ENCODE measurements around the gene RAB6C.
"Not testable (repeated sequence)": the region's sequence is repeated elsewhere in the genome, so short reads cannot be mapped to it uniquely, and the experiment has no call there.

Gene RAB6C

DNA sequence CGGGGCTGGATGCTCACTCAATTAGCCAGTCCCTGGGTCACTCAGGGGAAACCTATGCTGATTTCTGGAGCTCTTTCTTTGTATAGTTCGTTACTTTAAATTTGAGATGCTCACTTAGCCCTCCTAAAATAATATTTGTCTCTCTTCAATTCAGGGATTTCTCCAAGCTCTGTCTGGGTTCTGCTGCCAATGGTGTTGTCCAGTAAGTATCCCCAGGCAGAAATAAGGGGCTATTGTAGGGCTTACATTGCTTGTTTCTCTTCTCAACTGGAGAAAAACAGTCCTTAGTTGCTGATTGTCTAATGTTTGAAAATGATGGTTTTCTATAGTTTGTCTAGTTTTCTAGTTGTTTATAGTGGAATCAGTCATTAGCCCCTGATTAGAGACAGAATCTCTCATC, 5.0 kb downstream of the RAB6C start:
- no peak overlapping the region for H3K4me3 ChIP-seq (replicated peaks in 1 of 2; ENCODE audit: low read depth in 2 of 2, low read length in 2 of 2)
- no peak for DNase-seq (ENCODE audit: low read depth in 2 of 2)
- TF ChIP-seq, protein P1, sequence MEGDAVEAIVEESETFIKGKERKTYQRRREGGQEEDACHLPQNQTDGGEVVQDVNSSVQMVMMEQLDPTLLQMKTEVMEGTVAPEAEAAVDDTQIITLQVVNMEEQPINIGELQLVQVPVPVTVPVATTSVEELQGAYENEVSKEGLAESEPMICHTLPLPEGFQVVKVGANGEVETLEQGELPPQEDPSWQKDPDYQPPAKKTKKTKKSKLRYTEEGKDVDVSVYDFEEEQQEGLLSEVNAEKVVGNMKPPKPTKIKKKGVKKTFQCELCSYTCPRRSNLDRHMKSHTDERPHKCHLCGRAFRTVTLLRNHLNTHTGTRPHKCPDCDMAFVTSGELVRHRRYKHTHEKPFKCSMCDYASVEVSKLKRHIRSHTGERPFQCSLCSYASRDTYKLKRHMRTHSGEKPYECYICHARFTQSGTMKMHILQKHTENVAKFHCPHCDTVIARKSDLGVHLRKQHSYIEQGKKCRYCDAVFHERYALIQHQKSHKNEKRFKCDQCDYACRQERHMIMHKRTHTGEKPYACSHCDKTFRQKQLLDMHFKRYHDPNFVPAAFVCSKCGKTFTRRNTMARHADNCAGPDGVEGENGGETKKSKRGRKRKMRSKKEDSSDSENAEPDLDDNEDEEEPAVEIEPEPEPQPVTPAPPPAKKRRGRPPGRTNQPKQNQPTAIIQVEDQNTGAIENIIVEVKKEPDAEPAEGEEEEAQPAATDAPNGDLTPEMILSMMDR (IDR thresholded peaks at IDR 0.05; ENCODE audit: low read depth, low read length): no peak

DNA sequence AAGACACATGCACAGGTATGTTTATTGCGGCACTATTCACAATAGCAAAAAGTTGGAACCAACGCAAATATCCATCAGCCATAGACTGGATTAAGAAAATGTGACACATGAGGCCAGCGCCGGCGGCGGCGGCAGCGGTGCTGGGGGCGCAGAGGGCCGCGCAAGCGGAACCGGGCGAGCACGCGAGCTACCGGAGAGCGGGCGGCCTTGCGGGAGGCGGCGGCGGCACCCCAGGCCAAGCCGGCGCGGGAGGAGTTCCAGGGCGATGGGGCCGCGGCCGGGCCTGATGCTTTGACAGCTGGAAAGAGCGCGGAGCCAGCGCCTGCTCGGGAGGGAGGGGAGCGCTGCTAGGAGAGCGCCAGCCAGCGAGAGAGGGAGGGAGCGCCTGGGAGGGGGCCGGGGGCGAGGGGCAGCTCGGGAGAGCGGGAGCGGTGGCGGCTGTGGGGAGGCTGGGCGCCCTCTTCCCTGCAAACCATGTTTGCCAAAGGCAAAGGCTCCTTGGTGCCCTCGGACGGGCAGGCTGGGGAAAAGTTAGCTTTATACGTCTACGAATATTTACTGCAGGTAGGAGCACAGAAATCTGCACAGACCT, 13.0 kb downstream of the RAB6C start:
- DNase-seq (ENCODE audit: low read depth in 2 of 2); H3K4me3 ChIP-seq (replicated peaks in 1 of 2; ENCODE audit: low read depth in 2 of 2, low read length in 2 of 2): not testable (repeated sequence)

DNA sequence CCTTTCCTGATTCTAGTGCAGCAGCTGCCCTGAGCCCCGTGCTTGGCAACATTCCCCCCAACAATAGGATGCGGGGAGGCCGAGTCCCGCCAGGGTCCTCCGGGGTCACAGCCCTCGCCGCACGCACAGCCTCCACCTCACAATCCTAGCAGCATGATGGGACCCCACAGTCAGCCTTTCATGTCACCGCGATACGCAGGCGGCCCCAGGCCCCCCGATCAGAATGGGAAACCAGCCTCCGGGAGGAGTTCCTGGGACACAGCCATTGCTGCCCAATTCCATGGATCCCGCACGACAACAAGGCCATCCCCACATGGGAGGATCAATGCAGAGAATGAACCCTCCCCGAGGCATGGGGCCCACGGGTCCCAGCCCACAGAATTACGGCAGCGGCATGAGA, 13.7 kb downstream of the RAB6C start:
- H3K4me3 ChIP-seq (replicated peaks in 1 of 2; ENCODE audit: low read depth in 2 of 2, low read length in 2 of 2); DNase-seq (ENCODE audit: low read depth in 2 of 2): not testable (repeated sequence)

DNA sequence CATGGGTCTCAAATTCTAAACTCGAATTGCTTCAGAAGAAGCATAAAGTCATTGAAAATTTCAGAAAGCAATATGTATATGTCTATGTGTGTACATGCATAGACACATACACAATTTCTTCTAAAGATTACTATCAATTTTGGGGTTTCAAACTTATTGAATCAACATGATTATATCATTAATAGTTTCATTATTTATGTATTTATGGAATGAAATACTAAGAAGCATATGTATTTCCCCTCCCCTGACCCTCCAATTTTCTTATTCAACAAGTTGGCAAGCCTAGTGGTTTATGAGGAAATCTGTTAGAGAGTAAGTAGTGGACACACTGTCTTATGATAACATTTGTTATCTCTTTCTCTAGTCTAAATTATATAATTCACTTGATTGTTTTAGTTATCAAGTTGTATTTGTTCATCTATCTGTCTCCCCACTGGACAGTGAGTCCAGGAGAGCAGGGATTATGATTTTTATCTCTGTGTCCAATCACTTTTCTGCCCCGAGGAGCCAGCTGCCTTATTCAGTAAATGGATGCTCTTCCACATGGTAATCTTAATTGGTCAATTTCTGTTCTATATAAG, 17.3 kb downstream of the RAB6C start:
- H3K4me3 ChIP-seq (replicated peaks in 1 of 2; ENCODE audit: low read depth in 2 of 2, low read length in 2 of 2); DNase-seq (ENCODE audit: low read depth in 2 of 2): not testable (repeated sequence)

DNA sequence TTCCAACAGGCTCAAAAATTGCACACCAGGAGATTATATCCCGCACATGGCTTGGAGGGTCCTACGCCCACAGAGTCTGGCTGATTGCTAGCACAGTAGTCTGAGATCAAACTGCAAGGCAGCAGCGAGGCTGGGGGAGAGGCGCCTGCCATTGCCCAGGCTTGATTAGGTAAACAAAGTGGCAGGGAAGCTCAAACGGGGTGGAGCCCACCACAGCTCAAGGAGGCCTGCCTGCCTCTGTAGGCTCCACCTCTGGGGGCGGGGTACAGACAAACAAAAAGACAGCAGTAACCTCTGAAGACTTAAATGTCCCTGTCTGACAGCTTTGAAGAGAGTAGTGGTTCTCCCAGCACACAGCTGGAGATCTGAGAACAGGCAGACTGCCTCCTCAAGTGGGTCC, 19.3 kb downstream of the RAB6C start:
- not testable (repeated sequence) for H3K4me3 ChIP-seq (replicated peaks in 1 of 2; ENCODE audit: low read depth in 2 of 2, low read length in 2 of 2); DNase-seq (ENCODE audit: low read depth in 2 of 2)

DNA sequence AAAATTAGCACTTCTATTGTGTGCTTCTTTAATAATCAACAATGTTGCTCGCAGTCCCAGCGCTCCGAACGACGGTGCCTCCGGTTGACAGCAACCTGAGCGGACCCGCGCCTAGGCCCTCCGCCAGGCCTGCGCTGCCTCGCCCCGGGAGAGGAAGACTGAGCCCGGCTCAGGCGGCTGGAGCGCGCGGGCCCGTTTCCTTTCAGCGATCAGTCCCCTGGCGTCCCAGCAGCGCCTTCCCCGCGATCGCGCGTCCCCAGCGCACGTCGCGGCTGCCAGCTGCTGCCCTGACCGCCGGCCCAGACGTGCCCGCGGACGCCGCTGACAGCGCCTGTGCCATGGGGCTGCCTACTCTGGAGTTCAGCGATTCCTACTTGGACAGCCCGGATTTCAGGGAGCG, 26.4 kb downstream of the RAB6C start:
- not testable (repeated sequence) for H3K4me3 ChIP-seq (replicated peaks in 1 of 2; ENCODE audit: low read depth in 2 of 2, low read length in 2 of 2); DNase-seq (ENCODE audit: low read depth in 2 of 2)

DNA sequence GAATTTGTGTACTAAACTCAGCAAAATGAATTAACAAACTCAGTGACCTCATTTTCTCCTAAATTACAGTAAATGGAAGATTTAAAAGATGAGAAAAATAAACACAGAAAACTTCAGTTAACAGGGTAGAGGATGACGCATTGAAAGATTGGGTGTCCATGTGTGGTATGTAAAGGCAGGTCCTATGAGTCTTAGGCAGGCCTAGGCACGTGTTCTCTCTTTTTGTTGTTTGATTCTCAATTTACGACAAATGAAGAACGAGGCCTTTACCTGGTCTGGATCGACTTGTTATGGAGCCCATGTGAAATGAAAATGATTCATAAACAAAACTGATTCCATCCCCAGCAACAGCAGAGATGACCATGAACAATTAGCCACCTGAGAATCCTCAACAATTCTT, 37.2 kb downstream of the RAB6C start:
- DNase-seq (ENCODE audit: low read depth in 2 of 2); H3K4me3 ChIP-seq (replicated peaks in 1 of 2; ENCODE audit: low read depth in 2 of 2, low read length in 2 of 2): not testable (repeated sequence)

DNA sequence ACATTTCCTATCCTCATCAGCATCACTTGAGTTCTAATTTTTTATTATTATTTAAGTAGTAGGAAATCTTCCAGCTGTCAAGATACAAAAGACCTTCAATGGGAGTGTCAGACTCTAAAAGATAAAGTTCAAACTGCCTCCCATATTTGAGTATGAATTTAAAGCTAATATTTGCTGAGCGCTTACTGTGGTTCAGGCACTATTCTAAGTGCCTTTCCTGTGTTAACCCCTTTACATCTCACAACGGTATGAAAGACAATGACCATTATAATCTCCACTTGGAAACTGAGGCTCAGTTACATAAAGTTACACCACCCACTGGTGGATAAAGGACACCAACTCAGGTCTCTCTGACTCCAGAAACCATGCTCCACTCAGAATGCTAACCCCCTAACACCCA, 39.9 kb downstream of the RAB6C start:
- DNase-seq (ENCODE audit: low read depth in 2 of 2): no peak
- H3K4me3 ChIP-seq (replicated peaks in 1 of 2; ENCODE audit: low read depth in 2 of 2, low read length in 2 of 2): no peak overlapping the region
- TF ChIP-seq, protein P1 (IDR thresholded peaks at IDR 0.05; ENCODE audit: low read depth, low read length): no peak

DNA sequence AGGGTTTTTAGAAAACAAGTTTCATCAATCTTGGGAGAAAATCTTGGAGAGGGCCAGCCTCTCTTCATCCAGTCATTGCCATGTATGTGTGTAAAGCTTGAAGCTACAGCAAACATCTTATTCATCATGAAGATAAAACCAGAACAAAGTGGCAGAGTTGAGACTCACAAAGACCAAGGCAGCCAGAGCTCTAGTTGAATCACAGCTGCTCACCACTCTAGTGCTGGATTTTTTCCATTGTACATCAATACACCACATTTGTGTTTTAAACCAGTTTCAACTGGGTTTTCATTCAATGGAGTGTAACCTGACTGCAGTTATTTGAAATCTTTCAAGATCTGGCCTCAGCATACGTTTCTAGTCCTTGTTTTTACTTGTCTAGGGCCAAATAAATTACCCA, 40.6 kb downstream of the RAB6C start:
- DNase-seq (ENCODE audit: low read depth in 2 of 2); H3K4me3 ChIP-seq (replicated peaks in 1 of 2; ENCODE audit: low read depth in 2 of 2, low read length in 2 of 2): not testable (repeated sequence)

DNA sequence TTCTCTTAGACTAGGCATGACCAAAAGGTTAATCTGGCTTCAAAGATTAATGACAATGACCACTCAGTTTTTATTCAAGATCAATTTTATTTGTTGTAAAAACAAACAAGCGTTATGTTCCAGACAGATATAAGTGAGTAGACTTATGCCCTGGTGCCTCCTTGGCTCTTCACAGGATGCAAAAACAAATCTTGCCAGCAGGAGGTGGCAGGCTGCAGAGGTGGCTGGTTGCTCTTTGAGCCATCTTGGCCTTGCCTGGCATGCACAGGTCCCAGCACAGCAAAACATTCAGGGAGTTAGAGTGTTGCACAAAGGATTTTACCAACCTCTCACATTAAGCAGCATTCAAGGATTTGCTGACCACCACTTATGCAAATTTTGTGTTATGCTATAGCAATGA, 46.5 kb downstream of the RAB6C start:
- H3K4me3 ChIP-seq (replicated peaks in 1 of 2; ENCODE audit: low read depth in 2 of 2, low read length in 2 of 2): not testable (repeated sequence)
- peak in 1 of 2 donors; percentile 0 for DNase-seq (ENCODE audit: low read depth in 2 of 2)
